Measurements from ENCODE around the gene EIF2AK2.

EIF2AK2 gene

GRCh38 chr2:37188570-37188969 lies 31.8 kb upstream of the EIF2AK2 start, which contains the start of gene SULT6B1:
Gene SULT6B1, minus strand, starts transcription at chr2:37188670. Its CDS starts 30 bp downstream, at chr2:37188640.
- no peaks in the 10 kb centered on the region for H3K36me3 ChIP-seq (replicated peaks; ENCODE audit: insufficient read depth, low read length)
- no peaks in the 10 kb centered on the region for H3K27me3 ChIP-seq (replicated peaks; ENCODE audit: insufficient read depth, low read length)
- no peak within 1 kb of the TSS for H3K9ac ChIP-seq (ENCODE audit: low read length)
- H4K20me1 ChIP-seq (ENCODE audit: insufficient read depth, low read length), result no peaks in the 10 kb centered on the region
- no peaks in the 10 kb centered on the region for H3K79me2 ChIP-seq (ENCODE audit: low read length)
- H3K4me1 ChIP-seq (ENCODE audit: low read length), result no peaks in the 10 kb centered on the region
- H3F3A ChIP-seq (ENCODE audit: insufficient read depth, low read length), result no peaks in the 10 kb centered on the region
- no peak for DNase-seq
- no peak for TF ChIP-seq CTCF (IDR thresholded peaks at IDR 0.05; ENCODE audit: low read length)
- no peak for TF ChIP-seq EZH2phosphoT487 (IDR thresholded peaks at IDR 0.05; ENCODE audit: low read length)
- TF ChIP-seq EZH2 (optimal IDR thresholded peaks at IDR 0.05; ENCODE audit: low read depth, low read length), result no peak
- H3K9me3 ChIP-seq (replicated peaks; ENCODE audit: insufficient read depth, low read length), result no peaks in the 10 kb centered on the region
- no peaks in the 10 kb centered on the region for H3K9me2 ChIP-seq (replicated peaks; ENCODE audit: insufficient read depth, low read length)
- no peak within 1 kb of the TSS for H2AFZ ChIP-seq (ENCODE audit: low read length)
- H3K27ac ChIP-seq (ENCODE audit: low read length), result no peak within 1 kb of the TSS
- H3K4me3 ChIP-seq (ENCODE audit: low read length), result no peak within 1 kb of the TSS
- H3K4me2 ChIP-seq (ENCODE audit: low read depth, low read length), result no peak within 1 kb of the TSS

GRCh38 chr2:37181726-37182684 lies 25.2 kb upstream of the EIF2AK2 start:
- no peaks in the 10 kb centered on the region for H3F3A ChIP-seq (ENCODE audit: insufficient read depth, low read length)
- H3K27ac ChIP-seq (ENCODE audit: low read length), result no peak overlapping the region
- no peaks in the 10 kb centered on the region for H4K20me1 ChIP-seq (ENCODE audit: insufficient read depth, low read length)
- TF ChIP-seq EZH2 (optimal IDR thresholded peaks at IDR 0.05; ENCODE audit: low read depth, low read length), result no peak
- no peak for TF ChIP-seq CTCF (IDR thresholded peaks at IDR 0.05; ENCODE audit: low read length)
- no peak for TF ChIP-seq EZH2phosphoT487 (IDR thresholded peaks at IDR 0.05; ENCODE audit: low read length)
- no peak for DNase-seq
- H2AFZ ChIP-seq (ENCODE audit: low read length), result no peak overlapping the region
- H3K9ac ChIP-seq (ENCODE audit: low read length), result no peak overlapping the region
- H3K9me2 ChIP-seq (replicated peaks; ENCODE audit: insufficient read depth, low read length), result no peaks in the 10 kb centered on the region
- no peaks in the 10 kb centered on the region for H3K4me1 ChIP-seq (ENCODE audit: low read length)
- H3K36me3 ChIP-seq (replicated peaks; ENCODE audit: insufficient read depth, low read length), result no peaks in the 10 kb centered on the region
- no peak overlapping the region for H3K4me3 ChIP-seq (ENCODE audit: low read length)
- no peaks in the 10 kb centered on the region for H3K9me3 ChIP-seq (replicated peaks; ENCODE audit: insufficient read depth, low read length)
- H3K4me2 ChIP-seq (ENCODE audit: low read depth, low read length), result no peak overlapping the region
- H3K27me3 ChIP-seq (replicated peaks; ENCODE audit: insufficient read depth, low read length), result no peaks in the 10 kb centered on the region
- no peaks in the 10 kb centered on the region for H3K79me2 ChIP-seq (ENCODE audit: low read length)

GRCh38 chr2:37180640-37181039 lies 23.9 kb upstream of the EIF2AK2 start:
- no peak for TF ChIP-seq EZH2phosphoT487 (IDR thresholded peaks at IDR 0.05; ENCODE audit: low read length)
- no peak for TF ChIP-seq EZH2 (optimal IDR thresholded peaks at IDR 0.05; ENCODE audit: low read depth, low read length)
- no peak for TF ChIP-seq CTCF (IDR thresholded peaks at IDR 0.05; ENCODE audit: low read length)
- Histone ChIP-seq H3K79me2 (ENCODE audit: low read length) (no peaks in the 10 kb centered on the region), H3K4me1 (ENCODE audit: low read length) (no peaks in the 10 kb centered on the region), H3K27me3 (replicated peaks; ENCODE audit: insufficient read depth, low read length) (no peaks in the 10 kb centered on the region), H3K9me3 (replicated peaks; ENCODE audit: insufficient read depth, low read length) (no peaks in the 10 kb centered on the region), H3K9ac (ENCODE audit: low read length) (no peak overlapping the region), H3K27ac (ENCODE audit: low read length) (no peak overlapping the region), H3K4me2 (ENCODE audit: low read depth, low read length) (no peak overlapping the region), H2AFZ (ENCODE audit: low read length) (no peak overlapping the region), H3K36me3 (replicated peaks; ENCODE audit: insufficient read depth, low read length) (no peaks in the 10 kb centered on the region), H3K9me2 (replicated peaks; ENCODE audit: insufficient read depth, low read length) (no peaks in the 10 kb centered on the region), H4K20me1 (ENCODE audit: insufficient read depth, low read length) (no peaks in the 10 kb centered on the region), H3K4me3 (ENCODE audit: low read length) (no peak overlapping the region), H3F3A (ENCODE audit: insufficient read depth, low read length) (no peaks in the 10 kb centered on the region)
- no peak for DNase-seq

Measured in MM.1S (cell line).